Measurements from ENCODE around the gene HEXIM1. TPM values are rescaled to one million over a fixed set of nuclear protein-coding genes. Genes with fewer than 3 reads are reported as not detected.

HEXIM1 gene
- total RNA-seq, 1 donor from 2014 or later = 67.9 TPM

GRCh38 chr17:45128331-45128730 is 19.9 kb upstream of the HEXIM1 start:
- H3K27ac Mint-ChIP-seq = no peak overlapping the region
- H3K27me3 Mint-ChIP-seq (ENCODE audit: insufficient read depth) = peaks cover 6% of the 10 kb centered on the region
- DNase-seq (ENCODE audit: low spot score) = no peak
- H3K36me3 Mint-ChIP-seq (ENCODE audit: low read depth) = no peaks in the 10 kb centered on the region
- no peaks in the 10 kb centered on the region for H3K9me3 Mint-ChIP-seq
- intact Hi-C loops (cut with micrococcal nuclease) = no loop called here
- no peaks in the 10 kb centered on the region for H3K4me1 Mint-ChIP-seq (ENCODE audit: low read depth)
- H3K4me3 Mint-ChIP-seq = no peak overlapping the region

GRCh38 chr17:45128989-45129388 is 19.3 kb upstream of the HEXIM1 start:
- Mint-ChIP-seq H3K36me3 (ENCODE audit: low read depth) (no peaks in the 10 kb centered on the region), H3K27me3 (ENCODE audit: insufficient read depth) (peaks cover 6% of the 10 kb centered on the region), H3K4me3 (no peak overlapping the region), H3K9me3 (no peaks in the 10 kb centered on the region), H3K27ac (no peak overlapping the region), H3K4me1 (ENCODE audit: low read depth) (peaks cover 5% of the 10 kb centered on the region)
- DNase-seq (ENCODE audit: low spot score) = no peak
- intact Hi-C loops (cut with micrococcal nuclease) = no loop called here

GRCh38 chr17:45129426-45129939 is 18.8 kb upstream of the HEXIM1 start:
- intact Hi-C loops (cut with micrococcal nuclease) = no loop called here
- Mint-ChIP-seq H3K4me1 (ENCODE audit: low read depth) (peaks cover 5% of the 10 kb centered on the region), H3K4me3 (no peak overlapping the region), H3K36me3 (ENCODE audit: low read depth) (no peaks in the 10 kb centered on the region), H3K27ac (no peak overlapping the region), H3K9me3 (no peaks in the 10 kb centered on the region), H3K27me3 (ENCODE audit: insufficient read depth) (peaks cover 6% of the 10 kb centered on the region)
- DNase-seq (ENCODE audit: low spot score) = no peak

GRCh38 chr17:45129940-45130680 is 18.2 kb upstream of the HEXIM1 start:
- Mint-ChIP-seq H3K9me3 (no peaks in the 10 kb centered on the region), H3K27me3 (ENCODE audit: insufficient read depth) (peaks cover 6% of the 10 kb centered on the region), H3K4me3 (no peak overlapping the region), H3K27ac (no peak overlapping the region), H3K36me3 (ENCODE audit: low read depth) (no peaks in the 10 kb centered on the region), H3K4me1 (ENCODE audit: low read depth) (peaks cover 5% of the 10 kb centered on the region)
- no peak for DNase-seq (ENCODE audit: low spot score)
- intact Hi-C loops (cut with micrococcal nuclease) = no loop called here

GRCh38 chr17:45130681-45131615 is 17.3 kb upstream of the HEXIM1 start:
- intact Hi-C loops (cut with micrococcal nuclease) = no loop called here
- Mint-ChIP-seq H3K9me3 (no peaks in the 10 kb centered on the region), H3K27me3 (ENCODE audit: insufficient read depth) (peaks cover 6% of the 10 kb centered on the region), H3K27ac (no peak overlapping the region), H3K4me1 (ENCODE audit: low read depth) (peaks cover 8% of the 10 kb centered on the region), H3K36me3 (ENCODE audit: low read depth) (no peaks in the 10 kb centered on the region), H3K4me3 (peak overlapping the region; percentile 72)
- DNase-seq (ENCODE audit: low spot score) = no peak

GRCh38 chr17:45131616-45132319 is 16.5 kb upstream of the HEXIM1 start:
- peak; percentile 34 for DNase-seq (ENCODE audit: low spot score)
- H3K4me3 Mint-ChIP-seq = peak overlapping the region; percentile 72
- no peak overlapping the region for H3K27ac Mint-ChIP-seq
- no peaks in the 10 kb centered on the region for H3K9me3 Mint-ChIP-seq
- intact Hi-C loops (cut with micrococcal nuclease) = loop anchor here (2.0 kb wide), 1 partner anchor 35 kb away; no protein-coding TSS in a partner anchor
- H3K4me1 Mint-ChIP-seq (ENCODE audit: low read depth) = peaks cover 15% of the 10 kb centered on the region
- no peaks in the 10 kb centered on the region for H3K36me3 Mint-ChIP-seq (ENCODE audit: low read depth)
- peaks cover 6% of the 10 kb centered on the region for H3K27me3 Mint-ChIP-seq (ENCODE audit: insufficient read depth)

- intact Hi-C loops (cut with micrococcal nuclease) = loop anchor here (2.0 kb wide), 1 partner anchor 35 kb away; no protein-coding TSS in a partner anchor
- Mint-ChIP-seq H3K27me3 (ENCODE audit: insufficient read depth) (peaks cover 6% of the 10 kb centered on the region), H3K36me3 (ENCODE audit: low read depth) (no peaks in the 10 kb centered on the region), H3K4me1 (ENCODE audit: low read depth) (peaks cover 15% of the 10 kb centered on the region), H3K4me3 (peak within 1 kb of the TSS; percentile 91), H3K9me3 (no peaks in the 10 kb centered on the region), H3K27ac (peak within 1 kb of the TSS; percentile 81)
- DNase-seq (ENCODE audit: low spot score) = no peak
These were observed 16.0 kb upstream of the HEXIM1 start, which contains the start of gene PLCD3 for GRCh38 chr17:45132320-45132571. PLCD3 (minus strand) TSS chr17:45132515; CDS start chr17:45132410, 105 bp downstream.

- Mint-ChIP-seq H3K9me3 (no peaks in the 10 kb centered on the region), H3K4me1 (ENCODE audit: low read depth) (peaks cover 15% of the 10 kb centered on the region), H3K36me3 (ENCODE audit: low read depth) (no peaks in the 10 kb centered on the region), H3K27ac (peak overlapping the region; percentile 81), H3K27me3 (ENCODE audit: insufficient read depth) (peaks cover 6% of the 10 kb centered on the region), H3K4me3 (peak overlapping the region; percentile 91)
- peak; percentile 50 for DNase-seq (ENCODE audit: low spot score)
- intact Hi-C loops (cut with micrococcal nuclease) = loop anchor here (2.0 kb wide), 1 partner anchor 36 kb away; no protein-coding TSS in a partner anchor
These were observed 15.5 kb upstream of the HEXIM1 start for GRCh38 chr17:45132572-45133463.

GRCh38 chr17:45135192-45135977 is 12.9 kb upstream of the HEXIM1 start, which contains the start of gene ACBD4:
ACBD4 (plus strand) TSS chr17:45135687; CDS start chr17:45136145, 458 bp downstream.
- Mint-ChIP-seq H3K9me3 (no peaks in the 10 kb centered on the region), H3K27ac (peak within 1 kb of the TSS; percentile 68), H3K36me3 (ENCODE audit: low read depth) (peaks cover 2% of the 10 kb centered on the region), H3K27me3 (ENCODE audit: insufficient read depth) (peaks cover 6% of the 10 kb centered on the region), H3K4me3 (peak within 1 kb of the TSS; percentile 87), H3K4me1 (ENCODE audit: low read depth) (peaks cover 15% of the 10 kb centered on the region)
- intact Hi-C loops (cut with micrococcal nuclease) = loop anchor here (1.0 to 5.0 kb wide), 10 partner anchors 12 to 360 kb away; partner anchors contain the start of genes HEXIM2 and NMT1
- peak; percentile 96 for DNase-seq (ENCODE audit: low spot score)

- H3K9me3 Mint-ChIP-seq = no peaks in the 10 kb centered on the region
- H3K4me1 Mint-ChIP-seq (ENCODE audit: low read depth) = peaks cover 15% of the 10 kb centered on the region
- intact Hi-C loops (cut with micrococcal nuclease) = loop anchor here (1.0 to 5.0 kb wide), 10 partner anchors 11 to 361 kb away; partner anchors contain the start of genes HEXIM2 and NMT1
- DNase-seq (ENCODE audit: low spot score) = no peak
- H3K27ac Mint-ChIP-seq = peak overlapping the region; percentile 68
- H3K27me3 Mint-ChIP-seq (ENCODE audit: insufficient read depth) = peaks cover 2% of the 10 kb centered on the region
- H3K4me3 Mint-ChIP-seq = peak overlapping the region; percentile 87
- peaks cover 4% of the 10 kb centered on the region for H3K36me3 Mint-ChIP-seq (ENCODE audit: low read depth)
These were observed 12.1 kb upstream of the HEXIM1 start for GRCh38 chr17:45135978-45136791.
